SK-N-SH treated with all-trans-retinoic acid at 6 μM for 48 hours (cell line): Measurements from ENCODE around the gene PARPBP.

Source experiments
- ATAC-seq: fragments of 200-7000 bp; cut with Tn5 transposase; 3 replicates; pipeline ENCODE4 v1.9.1; 2020; ENCODE audit warnings: mild to moderate bottlenecking, moderate library complexity
- ARNTL ChIP-seq: fragments of 450-650 bp; formaldehyde crosslinking; IDR thresholded peaks from 2 replicates; pipeline ENCODE4 v1.5.0; 2020; ENCODE audit warnings: low read depth, mild to moderate bottlenecking, moderate library complexity, borderline replicate concordance
- CREB5 ChIP-seq: fragments of 250-450 bp; sonication (Bioruptor Pico); IDR thresholded peaks from 2 replicates; pipeline ENCODE4 v1.5.1; 2020; ENCODE audit warnings: low read depth, mild to moderate bottlenecking, moderate library complexity
- CSDC2 ChIP-seq: fragments of 250-450 bp; sonication (Bioruptor Pico); IDR thresholded peaks from 2 replicates; pipeline ENCODE4 v1.5.0; 2020; ENCODE audit warnings: mild to moderate bottlenecking, moderate library complexity
- CSRNP3 ChIP-seq: fragments of 250-450 bp; sonication (Bioruptor Pico); IDR thresholded peaks from 2 replicates; pipeline ENCODE4 v1.5.1; 2021; ENCODE audit warnings: mild to moderate bottlenecking, moderate library complexity
- ESRRG ChIP-seq: fragments of 250-450 bp; sonication (Bioruptor Pico); IDR thresholded peaks from 2 replicates; pipeline ENCODE4 v1.6.1; 2021; ENCODE audit warnings: mild to moderate bottlenecking
- GLIS3 ChIP-seq: fragments of 250-450 bp; sonication (Bioruptor Pico); IDR thresholded peaks from 2 replicates; pipeline ENCODE4 v1.5.0; 2020; ENCODE audit warnings: mild to moderate bottlenecking, moderate library complexity
- ISL1 ChIP-seq: fragments of 250-450 bp; sonication (Bioruptor Pico); IDR thresholded peaks from 2 replicates; pipeline ENCODE4 v2.1.2; 2022; ENCODE audit warnings: mild to moderate bottlenecking, moderate library complexity
- OSR1 ChIP-seq: fragments of 250-450 bp; sonication (Bioruptor Pico); IDR thresholded peaks from 2 replicates; pipeline ENCODE4 v1.8.0; 2022; ENCODE audit warnings: moderate library complexity, mild to moderate bottlenecking, inconsistent platforms
- PATZ1 ChIP-seq: fragments of 250-450 bp; sonication (Bioruptor Pico); IDR thresholded peaks from 2 replicates; pipeline ENCODE4 v1.8.0; 2020; ENCODE audit warnings: mild to moderate bottlenecking, moderate library complexity, borderline replicate concordance
- PPARA ChIP-seq: fragments of 250-450 bp; sonication (Bioruptor Pico); IDR thresholded peaks from 2 replicates; pipeline ENCODE4 v1.5.0; 2020; ENCODE audit warnings: mild to moderate bottlenecking, borderline replicate concordance
- RARB ChIP-seq: fragments of 250-450 bp; sonication (Bioruptor Pico); IDR thresholded peaks from 2 replicates; pipeline ENCODE4 v1.8.0; 2021; ENCODE audit warnings: mild to moderate bottlenecking, moderate library complexity
- SNAI2 ChIP-seq: fragments of 250-450 bp; sonication (Bioruptor Pico); IDR thresholded peaks from 2 replicates; pipeline ENCODE4 v1.5.0; 2020; ENCODE audit warnings: mild to moderate bottlenecking, moderate library complexity
- TOX ChIP-seq: fragments of 250-450 bp; sonication (Bioruptor Pico); IDR thresholded peaks from 2 replicates; pipeline ENCODE4 v1.8.0; 2021; ENCODE audit warnings: mild to moderate bottlenecking, moderate library complexity, borderline replicate concordance
- TSHZ2 ChIP-seq: fragments of 250-450 bp; sonication (Bioruptor Pico); IDR thresholded peaks from 2 replicates; pipeline ENCODE4 v1.5.0; 2020; ENCODE audit warnings: mild to moderate bottlenecking, moderate library complexity
- ZC3H10 ChIP-seq: fragments of 250-450 bp; sonication (Bioruptor Pico); IDR thresholded peaks from 2 replicates; pipeline ENCODE4 v1.5.1; 2021; ENCODE audit warnings: mild to moderate bottlenecking, moderate library complexity
- ZFP3 ChIP-seq: fragments of 250-450 bp; sonication (Bioruptor Pico); IDR thresholded peaks from 2 replicates; pipeline ENCODE4 v1.5.0; 2020; ENCODE audit warnings: mild to moderate bottlenecking, moderate library complexity
- ZFP30 ChIP-seq: fragments of 450-650 bp; formaldehyde crosslinking; IDR thresholded peaks from 2 replicates; pipeline ENCODE4 v1.5.0; 2022; ENCODE audit warnings: mild to moderate bottlenecking, moderate library complexity
- ZNF565 ChIP-seq: fragments of 450-650 bp; formaldehyde crosslinking; conservative IDR thresholded peaks from 2 replicates; pipeline ENCODE4 v1.5.0; 2020; ENCODE audit warnings: low read depth, mild to moderate bottlenecking, moderate library complexity
- ZNF70 ChIP-seq: fragments of 450-650 bp; formaldehyde crosslinking; IDR thresholded peaks from 2 replicates; pipeline ENCODE4 v1.5.0; 2020; ENCODE audit warnings: mild to moderate bottlenecking, moderate library complexity
- ZNF8 ChIP-seq: fragments of 450-650 bp; formaldehyde crosslinking; IDR thresholded peaks from 2 replicates; pipeline ENCODE4 v1.5.0; 2020; ENCODE audit warnings: mild to moderate bottlenecking, moderate library complexity

PARPBP gene

GRCh38 chr12:102110782-102111181 lies 9.2 kb upstream of the PARPBP start:
- no peak for ATAC-seq
- no peak for TF ChIP-seq RARB (CRISPR knock-in tag)

GRCh38 chr12:102114212-102114611 lies 5.8 kb upstream of the PARPBP start:
- TF ChIP-seq PATZ1 (CRISPR knock-in tag) (no peak), GLIS3 (CRISPR knock-in tag) (no peak), ZFP3 (CRISPR knock-in tag) (no peak), TSHZ2 (CRISPR knock-in tag) (no peak), ZNF565 (CRISPR knock-in tag) (no peak), CSRNP3 (CRISPR knock-in tag) (no peak), SNAI2 (CRISPR knock-in tag) (no peak), ESRRG (CRISPR knock-in tag) (no peak), ARNTL (CRISPR knock-in tag) (no peak), OSR1 (CRISPR knock-in tag) (no peak), ISL1 (no peak), ZNF70 (no peak)
- TF ChIP-seq, all 23 proteins: peak for 0
- no peak for ATAC-seq

GRCh38 chr12:102116392-102116791 lies 3.6 kb upstream of the PARPBP start:
- ATAC-seq, result no peak
- TF ChIP-seq ESRRG (CRISPR knock-in tag), result no peak
- TF ChIP-seq ZFP30, result no peak
- TF ChIP-seq CREB5 (CRISPR knock-in tag), result no peak
- no peak for TF ChIP-seq SNAI2 (CRISPR knock-in tag)

GRCh38 chr12:102118874-102119273 lies 1.1 kb upstream of the PARPBP start:
- TF ChIP-seq CSDC2 (CRISPR knock-in tag) (no peak), ZFP30 (no peak), OSR1 (CRISPR knock-in tag) (no peak), ZNF70 (no peak), SNAI2 (CRISPR knock-in tag) (no peak), ZNF565 (CRISPR knock-in tag) (no peak), ZNF8 (CRISPR knock-in tag) (no peak), TSHZ2 (CRISPR knock-in tag) (no peak)
- ATAC-seq, result no peak

- no peak; the same call in 2 of the 3 replicates for ATAC-seq
- TF ChIP-seq ZC3H10 (CRISPR knock-in tag) (no peak), ZNF70 (no peak), ARNTL (CRISPR knock-in tag) (no peak), RARB (CRISPR knock-in tag) (no peak), ZNF8 (CRISPR knock-in tag) (no peak), CREB5 (CRISPR knock-in tag) (no peak), TSHZ2 (CRISPR knock-in tag) (no peak), TOX (CRISPR knock-in tag) (no peak), CSDC2 (CRISPR knock-in tag) (no peak), OSR1 (CRISPR knock-in tag) (no peak), ISL1 (no peak), PPARA (CRISPR knock-in tag) (no peak)
Measured at GRCh38 chr12:102120564-102120873, 536 bp downstream of the PARPBP start.
